Measurements from ENCODE around the gene SLC1A4. TPM values are rescaled to one million over a fixed set of nuclear protein-coding genes. Genes with fewer than 3 reads are reported as not detected.
"Not testable (repeated sequence)": the region's sequence is repeated elsewhere in the genome, so short reads cannot be mapped to it uniquely, and the experiment has no call there.

SLC1A4 gene
- total RNA-seq, 2 experiments from 2014 or later: 26.8 to 27.0 TPM

- Mint-ChIP-seq H3K9me3 (no peaks in the 10 kb centered on the region), H3K4me3 (no peak overlapping the region), H3K27me3 (no peaks in the 10 kb centered on the region), H3K27ac (no peak overlapping the region), H3K4me1 (peaks cover 11% of the 10 kb centered on the region), H3K36me3 (peaks cover 36% of the 10 kb centered on the region)
- POLR2A ChIA-PET: no interaction called here
- DNase-seq (no peak), ATAC-seq (ENCODE audit: low read depth) (no peak)
These were observed 26.5 kb downstream of the SLC1A4 start for GRCh38 chr2:65015731-65016130.

GRCh38 chr2:65016789-65017188 is 27.6 kb downstream of the SLC1A4 start:
- H3K27ac Mint-ChIP-seq: no peak overlapping the region
- ATAC-seq (ENCODE audit: low read depth) (no peak), DNase-seq (no peak)
- peaks cover 11% of the 10 kb centered on the region for H3K4me1 Mint-ChIP-seq
- POLR2A ChIA-PET: no interaction called here
- H3K27me3 Mint-ChIP-seq: no peaks in the 10 kb centered on the region
- H3K4me3 Mint-ChIP-seq: no peak overlapping the region
- H3K36me3 Mint-ChIP-seq: peaks cover 35% of the 10 kb centered on the region
- no peaks in the 10 kb centered on the region for H3K9me3 Mint-ChIP-seq

GRCh38 chr2:65017335-65017734 is 28.1 kb downstream of the SLC1A4 start:
- POLR2A ChIA-PET: no interaction called here
- ATAC-seq (ENCODE audit: low read depth) (no peak), DNase-seq (no peak)
- Mint-ChIP-seq H3K4me3 (no peak overlapping the region), H3K27ac (no peak overlapping the region), H3K36me3 (peaks cover 33% of the 10 kb centered on the region), H3K27me3 (no peaks in the 10 kb centered on the region), H3K4me1 (peaks cover 11% of the 10 kb centered on the region), H3K9me3 (no peaks in the 10 kb centered on the region)

GRCh38 chr2:65018141-65018582 is 29.0 kb downstream of the SLC1A4 start:
- Mint-ChIP-seq H3K4me1 (peaks cover 9% of the 10 kb centered on the region), H3K27ac (no peak overlapping the region), H3K4me3 (no peak overlapping the region), H3K9me3 (no peaks in the 10 kb centered on the region), H3K36me3 (peaks cover 31% of the 10 kb centered on the region), H3K27me3 (no peaks in the 10 kb centered on the region)
- DNase-seq: no peak
- POLR2A ChIA-PET: no interaction called here
- no peak for ATAC-seq (ENCODE audit: low read depth)

GRCh38 chr2:65019010-65019409 is 29.8 kb downstream of the SLC1A4 start:
- Mint-ChIP-seq H3K27me3 (no peaks in the 10 kb centered on the region), H3K4me1 (peaks cover 8% of the 10 kb centered on the region), H3K27ac (no peak overlapping the region), H3K9me3 (no peaks in the 10 kb centered on the region), H3K36me3 (peaks cover 28% of the 10 kb centered on the region), H3K4me3 (no peak overlapping the region)
- ATAC-seq (ENCODE audit: low read depth): no peak
- POLR2A ChIA-PET: no interaction called here
- DNase-seq: no peak

GRCh38 chr2:65019675-65020195 is 30.5 kb downstream of the SLC1A4 start:
- no peak overlapping the region for H3K4me3 Mint-ChIP-seq
- no peak for DNase-seq
- no peaks in the 10 kb centered on the region for H3K27me3 Mint-ChIP-seq
- H3K36me3 Mint-ChIP-seq: peaks cover 26% of the 10 kb centered on the region
- H3K27ac Mint-ChIP-seq: no peak overlapping the region
- POLR2A ChIA-PET: no interaction called here
- no peak for ATAC-seq (ENCODE audit: low read depth)
- H3K9me3 Mint-ChIP-seq: no peaks in the 10 kb centered on the region
- H3K4me1 Mint-ChIP-seq: peaks cover 8% of the 10 kb centered on the region

GRCh38 chr2:65020251-65020650 is 31.1 kb downstream of the SLC1A4 start:
- H3K27me3 Mint-ChIP-seq; H3K4me1 Mint-ChIP-seq; ATAC-seq (ENCODE audit: low read depth); H3K27ac Mint-ChIP-seq; DNase-seq; POLR2A ChIA-PET; H3K9me3 Mint-ChIP-seq; H3K4me3 Mint-ChIP-seq: not testable (repeated sequence)
- peaks cover 22% of the 10 kb centered on the region for H3K36me3 Mint-ChIP-seq

GRCh38 chr2:65020943-65021528 is 31.8 kb downstream of the SLC1A4 start:
- Mint-ChIP-seq H3K27me3 (no peaks in the 10 kb centered on the region), H3K9me3 (no peaks in the 10 kb centered on the region), H3K4me1 (peaks cover 12% of the 10 kb centered on the region), H3K27ac (no peak overlapping the region), H3K36me3 (peaks cover 26% of the 10 kb centered on the region), H3K4me3 (no peak overlapping the region)
- DNase-seq (no peak), ATAC-seq (ENCODE audit: low read depth) (no peak)
- POLR2A ChIA-PET: no interaction called here

GRCh38 chr2:65021709-65022108 is 32.5 kb downstream of the SLC1A4 start:
- ATAC-seq (ENCODE audit: low read depth): no peak
- no peaks in the 10 kb centered on the region for H3K27me3 Mint-ChIP-seq
- H3K27ac Mint-ChIP-seq: no peak overlapping the region
- H3K4me1 Mint-ChIP-seq: peaks cover 12% of the 10 kb centered on the region
- peaks cover 22% of the 10 kb centered on the region for H3K36me3 Mint-ChIP-seq
- no peaks in the 10 kb centered on the region for H3K9me3 Mint-ChIP-seq
- POLR2A ChIA-PET: no interaction called here
- no peak overlapping the region for H3K4me3 Mint-ChIP-seq
- no peak for DNase-seq

GRCh38 chr2:65022189-65022588 is 33.0 kb downstream of the SLC1A4 start:
- no peak for ATAC-seq (ENCODE audit: low read depth)
- no peak for DNase-seq
- Mint-ChIP-seq H3K36me3 (peaks cover 19% of the 10 kb centered on the region), H3K4me3 (no peak overlapping the region), H3K9me3 (no peaks in the 10 kb centered on the region), H3K27me3 (no peaks in the 10 kb centered on the region), H3K4me1 (peaks cover 12% of the 10 kb centered on the region), H3K27ac (no peak overlapping the region)
- POLR2A ChIA-PET: no interaction called here

- H3K27ac Mint-ChIP-seq: peak overlapping the region; percentile 31
These were observed 34.5 kb downstream of the SLC1A4 start for GRCh38 chr2:65023742-65024141.

GRCh38 chr2:65024149-65024829 is 35.1 kb downstream of the SLC1A4 start:
- Mint-ChIP-seq H3K4me1 (peaks cover 4% of the 10 kb centered on the region), H3K36me3 (peaks cover 7% of the 10 kb centered on the region), H3K27me3 (no peaks in the 10 kb centered on the region), H3K4me3 (no peak overlapping the region), H3K27ac (no peak overlapping the region), H3K9me3 (no peaks in the 10 kb centered on the region)
- DNase-seq (no peak), ATAC-seq (ENCODE audit: low read depth) (no peak)
- POLR2A ChIA-PET: interaction anchor here (0.6 kb wide), 1 partner anchor 34 kb away, joined by 3 read pairs; no protein-coding TSS in a partner anchor

More at GRCh38 chr2:65023742-65024141, 34.5 kb downstream of the SLC1A4 start:
- no peak for DNase-seq
- no peak overlapping the region for H3K4me3 Mint-ChIP-seq
- no peaks in the 10 kb centered on the region for H3K27me3 Mint-ChIP-seq
- H3K4me1 Mint-ChIP-seq: peaks cover 4% of the 10 kb centered on the region
- peaks cover 12% of the 10 kb centered on the region for H3K36me3 Mint-ChIP-seq
- no peak for ATAC-seq (ENCODE audit: low read depth)
- no peaks in the 10 kb centered on the region for H3K9me3 Mint-ChIP-seq
- POLR2A ChIA-PET: interaction anchor here (0.6 kb wide), 1 partner anchor 34 kb away, joined by 3 read pairs; no protein-coding TSS in a partner anchor

- no peak for DNase-seq
- Mint-ChIP-seq H3K36me3 (peaks cover 7% of the 10 kb centered on the region), H3K4me1 (peaks cover 4% of the 10 kb centered on the region), H3K27me3 (no peaks in the 10 kb centered on the region), H3K9me3 (no peaks in the 10 kb centered on the region), H3K4me3 (no peak overlapping the region), H3K27ac (no peak overlapping the region)
- no peak for ATAC-seq (ENCODE audit: low read depth)
- POLR2A ChIA-PET: no interaction called here
These were observed 36.4 kb downstream of the SLC1A4 start for GRCh38 chr2:65025453-65026123.

- H3K4me1 Mint-ChIP-seq: peaks cover 9% of the 10 kb centered on the region
- no peak overlapping the region for H3K27ac Mint-ChIP-seq
- no peaks in the 10 kb centered on the region for H3K27me3 Mint-ChIP-seq
- DNase-seq (no peak), ATAC-seq (ENCODE audit: low read depth) (no peak)
- POLR2A ChIA-PET: no interaction called here
- no peak overlapping the region for H3K4me3 Mint-ChIP-seq
- peaks cover 7% of the 10 kb centered on the region for H3K36me3 Mint-ChIP-seq
- no peaks in the 10 kb centered on the region for H3K9me3 Mint-ChIP-seq
These were observed 37.0 kb downstream of the SLC1A4 start for GRCh38 chr2:65026154-65026553.

All from activated naive CD8-positive, alpha-beta T cell treated with anti-CD3 and anti-CD28 coated beads, Interleukin-2, amount 10 ng/mL, durations not matched to agents 7 days and 5 days (primary cell).